ENCODE measurements around the gene CPNE5.

GRCh38 chr6:36794713-36795065 lies 44.6 kb downstream of the CPNE5 start:
- no peak for TF ChIP-seq CTCF (conservative IDR thresholded peaks at IDR 0.05)
- TF ChIP-seq ZFX (IDR thresholded peaks at IDR 0.05), result no peak
